Activated T-cell treated with anti-CD3 and anti-CD28 coated beads, Interleukin-2, amount 50 U/mL, for 24 hours (primary cell): Measurements from ENCODE around the gene KDM8.

Experiments
- DNase-seq: peaks from one replicate; pipeline ENCODE4 v3.0.0-alpha.2; 2020
- H3K27ac Mint-ChIP-seq: 2 replicates; pipeline ENCODE4 v1.8.0; 2020; ENCODE audit warnings: mild to moderate bottlenecking, mixed read lengths
- H3K27me3 Mint-ChIP-seq: 2 replicates; pipeline ENCODE4 v1.8.0; 2020; ENCODE audit warnings: mixed read lengths
- H3K36me3 Mint-ChIP-seq: 2 replicates; pipeline ENCODE4 v1.8.0; 2020; ENCODE audit warnings: low read depth, mixed read lengths
- H3K4me1 Mint-ChIP-seq: 2 replicates; pipeline ENCODE4 v1.8.0; 2020; ENCODE audit warnings: low read depth, mixed read lengths
- H3K4me3 Mint-ChIP-seq: 2 replicates; pipeline ENCODE4 v1.8.0; 2020; ENCODE audit warnings: mild to moderate bottlenecking, moderate library complexity, mixed read lengths
- H3K9me3 Mint-ChIP-seq: 2 replicates; pipeline ENCODE4 v1.8.0; 2020; ENCODE audit warnings: mixed read lengths

Gene KDM8

GRCh38 chr16:27203507-27204311 is at the start of gene KDM8:
Gene KDM8, plus strand, starts transcription at chr16:27203526. Its CDS starts 6,598 bp downstream, at chr16:27210124.
- peak; percentile 99 for DNase-seq
- Mint-ChIP-seq H3K4me3 (peak within 1 kb of the TSS; percentile 97), H3K4me1 (peaks cover 58% of the 10 kb centered on the region), H3K9me3 (peaks cover 4% of the 10 kb centered on the region), H3K27ac (peak within 1 kb of the TSS; percentile 100), H3K27me3 (no peaks in the 10 kb centered on the region), H3K36me3 (peaks cover 18% of the 10 kb centered on the region)

GRCh38 chr16:27154705-27155521 is 48.4 kb upstream of the KDM8 start:
- peak; percentile 85 for DNase-seq
- H3K36me3 Mint-ChIP-seq, result no peaks in the 10 kb centered on the region
- no peak overlapping the region for H3K4me3 Mint-ChIP-seq
- no peak overlapping the region for H3K27ac Mint-ChIP-seq
- H3K4me1 Mint-ChIP-seq, result peaks cover 14% of the 10 kb centered on the region
- H3K27me3 Mint-ChIP-seq, result no peaks in the 10 kb centered on the region
- H3K9me3 Mint-ChIP-seq, result peaks cover 5% of the 10 kb centered on the region

- no peak for DNase-seq
- Mint-ChIP-seq H3K9me3 (peaks cover 8% of the 10 kb centered on the region), H3K36me3 (no peaks in the 10 kb centered on the region), H3K27me3 (no peaks in the 10 kb centered on the region), H3K27ac (no peak overlapping the region), H3K4me1 (peaks cover 14% of the 10 kb centered on the region), H3K4me3 (no peak overlapping the region)
Measured at GRCh38 chr16:27156579-27156978, 46.7 kb upstream of the KDM8 start.

GRCh38 chr16:27161398-27161797 is 41.9 kb upstream of the KDM8 start:
- Mint-ChIP-seq H3K36me3 (no peaks in the 10 kb centered on the region), H3K4me3 (no peak overlapping the region), H3K27me3 (no peaks in the 10 kb centered on the region), H3K4me1 (peaks cover 5% of the 10 kb centered on the region), H3K9me3 (peaks cover 16% of the 10 kb centered on the region), H3K27ac (no peak overlapping the region)
- no peak for DNase-seq

- peaks cover 25% of the 10 kb centered on the region for H3K4me1 Mint-ChIP-seq
- no peak overlapping the region for H3K27ac Mint-ChIP-seq
- H3K4me3 Mint-ChIP-seq, result no peak overlapping the region
- H3K9me3 Mint-ChIP-seq, result peaks cover 10% of the 10 kb centered on the region
- no peak for DNase-seq
- no peaks in the 10 kb centered on the region for H3K36me3 Mint-ChIP-seq
- H3K27me3 Mint-ChIP-seq, result no peaks in the 10 kb centered on the region
Measured at GRCh38 chr16:27164352-27164751, 39.0 kb upstream of the KDM8 start.

GRCh38 chr16:27165576-27165975 is 37.8 kb upstream of the KDM8 start:
- Mint-ChIP-seq H3K9me3 (peaks cover 10% of the 10 kb centered on the region), H3K4me1 (peaks cover 37% of the 10 kb centered on the region), H3K27me3 (no peaks in the 10 kb centered on the region), H3K4me3 (no peak overlapping the region), H3K36me3 (no peaks in the 10 kb centered on the region), H3K27ac (no peak overlapping the region)
- DNase-seq, result no peak

- H3K27me3 Mint-ChIP-seq, result no peaks in the 10 kb centered on the region
- peaks cover 10% of the 10 kb centered on the region for H3K9me3 Mint-ChIP-seq
- no peak overlapping the region for H3K27ac Mint-ChIP-seq
- H3K4me3 Mint-ChIP-seq, result no peak overlapping the region
- peaks cover 67% of the 10 kb centered on the region for H3K4me1 Mint-ChIP-seq
- DNase-seq, result no peak
- peaks cover 3% of the 10 kb centered on the region for H3K36me3 Mint-ChIP-seq
Measured at GRCh38 chr16:27168790-27169189, 34.5 kb upstream of the KDM8 start.

- peaks cover 3% of the 10 kb centered on the region for H3K36me3 Mint-ChIP-seq
- peaks cover 75% of the 10 kb centered on the region for H3K4me1 Mint-ChIP-seq
- peak overlapping the region; percentile 60 for H3K27ac Mint-ChIP-seq
- peak; percentile 71 for DNase-seq
- H3K9me3 Mint-ChIP-seq, result peaks cover 10% of the 10 kb centered on the region
- H3K27me3 Mint-ChIP-seq, result no peaks in the 10 kb centered on the region
- H3K4me3 Mint-ChIP-seq, result no peak overlapping the region
Measured at GRCh38 chr16:27169511-27170071, 33.7 kb upstream of the KDM8 start.

GRCh38 chr16:27171584-27171983 is 31.7 kb upstream of the KDM8 start:
- H3K4me1 Mint-ChIP-seq, result peaks cover 87% of the 10 kb centered on the region
- peak overlapping the region; percentile 23 for H3K27ac Mint-ChIP-seq
- H3K9me3 Mint-ChIP-seq, result peaks cover 10% of the 10 kb centered on the region
- no peak for DNase-seq
- H3K27me3 Mint-ChIP-seq, result no peaks in the 10 kb centered on the region
- H3K4me3 Mint-ChIP-seq, result no peak overlapping the region
- peaks cover 3% of the 10 kb centered on the region for H3K36me3 Mint-ChIP-seq

GRCh38 chr16:27174007-27174406 is 29.3 kb upstream of the KDM8 start:
- Mint-ChIP-seq H3K27ac (peak overlapping the region; percentile 49), H3K9me3 (peaks cover 10% of the 10 kb centered on the region), H3K36me3 (peaks cover 3% of the 10 kb centered on the region), H3K27me3 (no peaks in the 10 kb centered on the region), H3K4me1 (peaks cover 94% of the 10 kb centered on the region), H3K4me3 (no peak overlapping the region)
- peak; percentile 52 for DNase-seq

GRCh38 chr16:27174798-27175197 is 28.5 kb upstream of the KDM8 start:
- H3K27ac Mint-ChIP-seq, result no peak overlapping the region
- DNase-seq, result no peak
- H3K27me3 Mint-ChIP-seq, result no peaks in the 10 kb centered on the region

GRCh38 chr16:27175888-27176287 is 27.4 kb upstream of the KDM8 start:
- Mint-ChIP-seq H3K4me3 (no peak overlapping the region), H3K27ac (peak overlapping the region; percentile 89), H3K4me1 (peaks cover 87% of the 10 kb centered on the region), H3K9me3 (peaks cover 10% of the 10 kb centered on the region), H3K27me3 (no peaks in the 10 kb centered on the region), H3K36me3 (peaks cover 3% of the 10 kb centered on the region)
- DNase-seq, result no peak

More at GRCh38 chr16:27174798-27175197, 28.5 kb upstream of the KDM8 start:
- H3K36me3 Mint-ChIP-seq, result peaks cover 3% of the 10 kb centered on the region
- H3K9me3 Mint-ChIP-seq, result peaks cover 10% of the 10 kb centered on the region
- no peak overlapping the region for H3K4me3 Mint-ChIP-seq
- H3K4me1 Mint-ChIP-seq, result peaks cover 94% of the 10 kb centered on the region

- no peaks in the 10 kb centered on the region for H3K36me3 Mint-ChIP-seq
- no peaks in the 10 kb centered on the region for H3K27me3 Mint-ChIP-seq
- H3K4me3 Mint-ChIP-seq, result no peak overlapping the region
- peaks cover 77% of the 10 kb centered on the region for H3K4me1 Mint-ChIP-seq
- peak overlapping the region; percentile 89 for H3K27ac Mint-ChIP-seq
- no peaks in the 10 kb centered on the region for H3K9me3 Mint-ChIP-seq
- peak; percentile 52 for DNase-seq
Measured at GRCh38 chr16:27177031-27177774, 26.1 kb upstream of the KDM8 start.

GRCh38 chr16:27179500-27180072 is 23.7 kb upstream of the KDM8 start:
- Mint-ChIP-seq H3K4me1 (peaks cover 54% of the 10 kb centered on the region), H3K9me3 (no peaks in the 10 kb centered on the region), H3K27me3 (no peaks in the 10 kb centered on the region), H3K36me3 (no peaks in the 10 kb centered on the region), H3K27ac (peak overlapping the region; percentile 62), H3K4me3 (no peak overlapping the region)
- DNase-seq, result peak; percentile 89
